Duodenal mucosa (tissue), 2 donors: ENCODE data around the gene FAM240A.

ENCODE experiments used
- H3K27ac ChIP-seq: one replicate; pipeline ENCODE4 v1.7.0; 2013; ENCODE audit warnings: low read depth, low read length
- H3K27me3 ChIP-seq, 2 donors: one replicate each; pipeline ENCODE4 v1.7.0; 2013; ENCODE audit warnings: low read length in 2 of 2, control low read depth in 1 of 2; ENCODE audit not compliant: insufficient read depth in 2 of 2, control insufficient read depth in 1 of 2
- H3K36me3 ChIP-seq, 2 donors: one replicate each; pipeline ENCODE4 v1.7.0; 2013; ENCODE audit warnings: low read length in 2 of 2, control low read depth in 1 of 2; ENCODE audit not compliant: insufficient read depth in 2 of 2, control insufficient read depth in 1 of 2
- H3K4me1 ChIP-seq, 2 donors: one replicate each; pipeline ENCODE4 v1.7.0; 2013; ENCODE audit warnings: low read length in 2 of 2, control low read depth in 1 of 2; ENCODE audit not compliant: insufficient read depth in 2 of 2, control insufficient read depth in 1 of 2
- H3K4me3 ChIP-seq, 2 donors: one replicate each; pipeline ENCODE4 v1.7.0; 2013; ENCODE audit warnings: low read length in 2 of 2, low read depth in 1 of 2
- H3K9ac ChIP-seq, 2 donors: one replicate each; pipeline ENCODE4 v1.7.0; 2013; ENCODE audit warnings: low read length in 2 of 2, low read depth in 1 of 2
- H3K9me3 ChIP-seq, 2 donors: one replicate each; pipeline ENCODE4 v1.7.0; 2013; ENCODE audit warnings: low read length in 2 of 2, control low read depth in 1 of 2; ENCODE audit not compliant: control insufficient read depth in 1 of 2

The FAM240A gene

GRCh38 chr3:46661776-46662766, 49.7 kb downstream of the FAM240A start:
- H3K4me1 ChIP-seq, result peaks cover 4 to 6% of the 10 kb centered on the region in 2 donors
- H3K9me3 ChIP-seq, result no peaks in the 10 kb centered on the region
- no peaks in the 10 kb centered on the region for H3K27me3 ChIP-seq
- H3K27ac ChIP-seq, result no peak overlapping the region
- no peak overlapping the region for H3K9ac ChIP-seq
- no peak overlapping the region for H3K4me3 ChIP-seq
- no peaks in the 10 kb centered on the region for H3K36me3 ChIP-seq

DNA sequence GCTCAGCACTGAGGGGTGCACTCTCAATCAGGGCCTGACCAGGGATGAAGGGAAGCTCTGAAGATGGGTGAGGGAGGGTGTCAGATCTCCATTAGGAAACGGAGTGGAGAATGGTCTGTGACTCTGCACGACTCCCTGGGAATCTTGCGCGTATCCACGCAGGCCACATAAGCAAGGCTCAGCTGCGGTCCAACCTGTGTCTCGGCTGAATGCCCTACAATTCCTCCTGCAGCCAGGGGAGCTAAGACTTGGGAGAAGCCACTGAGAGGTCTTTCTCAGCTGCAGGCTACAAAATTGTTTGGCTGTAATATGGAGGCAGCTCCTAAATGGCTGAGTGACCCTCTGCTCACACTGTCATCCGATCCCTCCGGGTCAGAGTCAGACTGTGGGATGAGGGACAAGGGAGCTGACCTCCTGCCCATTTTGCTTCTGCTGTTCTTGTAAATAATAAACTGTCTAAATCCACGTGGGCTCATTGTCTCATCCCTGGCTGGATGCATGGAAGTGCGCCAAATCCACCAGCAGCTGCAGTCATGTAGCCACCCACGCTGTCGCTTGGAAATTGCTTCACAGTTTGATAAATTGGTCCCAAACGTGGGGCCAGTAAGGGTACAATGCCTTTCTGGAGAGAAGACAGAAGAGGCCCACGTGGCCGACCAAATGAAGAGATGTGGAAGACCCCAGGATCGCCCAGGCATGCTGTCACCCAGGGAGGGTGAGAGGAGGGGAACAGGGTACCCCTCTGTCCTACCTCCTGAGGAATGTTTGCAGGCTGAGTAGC, 50.6 kb downstream of the FAM240A start:
- Histone ChIP-seq H3K4me1 (peaks cover 4 to 6% of the 10 kb centered on the region in 2 donors), H3K27ac (no peak overlapping the region), H3K9me3 (no peaks in the 10 kb centered on the region), H3K27me3 (no peaks in the 10 kb centered on the region), H3K36me3 (no peaks in the 10 kb centered on the region), H3K9ac (no peak overlapping the region), H3K4me3 (no peak overlapping the region)

DNA sequence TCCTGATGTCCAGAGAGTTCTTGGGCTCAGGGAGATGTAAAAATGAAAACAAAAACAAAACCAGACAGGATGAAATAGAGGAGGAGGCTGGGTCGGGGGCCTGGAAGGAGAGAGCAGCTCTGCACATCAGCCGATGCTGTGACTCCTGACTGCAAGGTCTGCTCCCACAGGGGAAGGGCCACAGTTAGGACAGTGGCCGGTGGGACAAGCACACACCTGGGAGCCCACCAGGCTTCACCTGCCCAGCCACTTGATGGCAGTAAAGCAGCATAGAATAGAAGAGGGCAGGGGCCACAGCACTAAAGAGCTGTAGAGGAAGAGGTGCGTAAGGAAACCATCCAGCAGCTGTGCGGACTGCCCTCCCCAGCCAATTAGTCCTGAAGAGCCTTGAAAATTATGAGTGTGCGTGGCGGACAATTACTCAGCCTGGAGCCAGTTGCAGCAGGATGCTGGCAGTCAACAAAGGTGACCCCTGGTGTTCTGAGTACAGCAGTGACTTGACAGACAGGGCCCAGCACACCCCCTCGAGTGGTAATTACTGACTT, 51.3 kb downstream of the FAM240A start:
- H3K9me3 ChIP-seq, result no peaks in the 10 kb centered on the region
- H3K27me3 ChIP-seq, result no peaks in the 10 kb centered on the region
- no peaks in the 10 kb centered on the region for H3K36me3 ChIP-seq
- H3K9ac ChIP-seq, result no peak overlapping the region
- no peak overlapping the region for H3K4me3 ChIP-seq
- H3K4me1 ChIP-seq, result peaks cover 4 to 6% of the 10 kb centered on the region in 2 donors
- no peak overlapping the region for H3K27ac ChIP-seq

DNA sequence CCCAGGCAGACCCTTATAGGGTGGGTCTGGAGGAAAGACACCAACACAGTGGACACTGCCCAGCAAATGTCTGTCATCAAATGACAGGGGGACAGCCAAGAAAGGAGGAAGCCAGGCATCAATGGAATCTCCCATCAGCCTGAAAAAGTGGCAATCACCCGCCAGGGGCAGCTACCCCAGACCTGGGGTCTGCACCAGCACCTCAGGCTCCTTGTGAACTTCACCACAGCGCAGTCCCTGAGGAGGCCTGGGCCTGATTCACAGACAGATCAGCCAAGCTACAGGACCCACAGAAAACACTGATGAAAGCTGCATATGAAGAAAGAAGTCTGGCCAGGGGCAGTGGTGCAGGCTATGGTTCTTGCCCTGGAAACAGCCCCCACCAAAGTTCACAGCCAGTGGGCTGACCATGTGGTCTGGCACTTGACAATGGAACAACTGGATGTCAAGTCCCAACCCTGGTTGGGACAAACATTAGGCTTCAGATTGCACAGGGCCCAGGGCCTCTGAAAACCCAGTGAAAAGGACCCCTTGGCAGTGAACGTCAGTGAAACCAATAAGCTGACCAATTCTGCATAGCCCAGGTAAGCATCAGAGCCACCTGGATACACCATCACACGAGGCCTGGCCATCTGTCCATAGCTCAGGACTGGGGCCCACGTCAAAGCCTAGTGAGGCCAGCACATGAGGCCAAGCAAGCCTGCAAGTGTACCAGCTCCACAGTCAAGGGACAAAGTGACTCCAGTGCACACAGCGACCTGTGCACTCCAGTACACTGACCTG, 52.1 kb downstream of the FAM240A start:
- Histone ChIP-seq H3K36me3 (no peaks in the 10 kb centered on the region), H3K27me3 (no peaks in the 10 kb centered on the region), H3K9me3 (no peaks in the 10 kb centered on the region), H3K27ac (no peak overlapping the region), H3K4me1 (peaks cover 4 to 6% of the 10 kb centered on the region in 2 donors), H3K9ac (no peak overlapping the region), H3K4me3 (no peak overlapping the region)

- H3K27ac ChIP-seq, result no peak overlapping the region
Observed at GRCh38 chr3:46664971-46665762, 52.8 kb downstream of the FAM240A start.

DNA sequence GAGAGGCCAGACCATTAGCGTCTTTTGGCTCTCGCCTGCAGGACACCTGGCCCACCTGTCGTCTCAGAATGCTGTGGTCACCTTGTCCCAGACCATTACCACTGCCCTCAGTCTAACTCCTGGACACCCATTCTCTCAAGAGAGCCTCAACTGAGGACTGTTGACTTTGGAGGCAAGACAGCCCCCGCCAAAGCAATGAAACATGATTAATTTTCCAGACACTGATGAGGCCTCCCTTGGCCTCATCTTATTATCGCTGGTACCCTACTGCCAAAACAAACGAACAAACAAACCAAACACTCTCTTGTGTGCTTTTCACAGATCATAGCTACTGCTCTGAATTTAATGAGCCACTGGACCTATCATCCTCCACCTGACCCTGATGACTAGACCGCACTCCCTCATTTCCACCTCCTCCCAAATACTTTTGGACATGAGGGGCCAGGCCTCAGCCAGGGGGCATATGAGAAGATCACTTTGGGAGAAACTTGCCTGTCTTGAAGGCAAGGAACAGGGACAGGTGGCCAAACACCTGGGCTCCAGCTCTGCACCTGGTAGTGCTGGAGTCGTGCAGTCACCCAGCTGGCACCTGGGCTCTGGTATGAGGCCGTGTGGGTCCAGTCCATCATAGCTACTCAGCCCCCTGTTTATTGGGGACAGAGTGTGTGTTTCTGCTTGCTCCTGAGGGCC, 53.6 kb downstream of the FAM240A start:
- no peak overlapping the region for H3K27ac ChIP-seq
- peaks cover 4 to 6% of the 10 kb centered on the region in 2 donors for H3K4me1 ChIP-seq
- no peak overlapping the region for H3K4me3 ChIP-seq
- H3K36me3 ChIP-seq, result no peaks in the 10 kb centered on the region
- no peaks in the 10 kb centered on the region for H3K9me3 ChIP-seq
- no peaks in the 10 kb centered on the region for H3K27me3 ChIP-seq
- H3K9ac ChIP-seq, result no peak overlapping the region

More at GRCh38 chr3:46664971-46665762, 52.8 kb downstream of the FAM240A start:
- H3K9me3 ChIP-seq, result no peaks in the 10 kb centered on the region
- no peak overlapping the region for H3K4me3 ChIP-seq
- no peaks in the 10 kb centered on the region for H3K36me3 ChIP-seq
- H3K9ac ChIP-seq, result no peak overlapping the region
- H3K27me3 ChIP-seq, result no peaks in the 10 kb centered on the region
- H3K4me1 ChIP-seq, result peaks cover 4 to 6% of the 10 kb centered on the region in 2 donors

DNA sequence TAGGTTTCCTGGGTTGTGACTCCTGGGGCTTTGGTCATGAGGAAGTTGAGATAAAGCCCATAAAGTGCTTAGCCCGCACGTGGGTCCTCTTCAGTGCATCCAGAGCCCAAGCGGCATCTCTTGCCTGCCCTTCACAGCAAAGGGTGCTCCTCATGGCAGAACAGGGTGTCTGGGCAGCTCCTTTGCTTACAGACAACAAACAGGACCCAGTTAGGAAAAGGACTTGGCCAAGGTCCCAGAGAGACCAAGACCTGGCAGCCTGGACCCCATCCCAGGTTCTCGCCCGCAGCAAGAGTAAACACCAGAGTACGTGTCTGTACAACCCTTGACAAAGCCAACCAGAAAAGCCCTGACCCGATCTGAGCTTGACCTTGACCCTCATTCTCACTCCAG, 54.1 kb downstream of the FAM240A start:
- Histone ChIP-seq H3K27me3 (no peaks in the 10 kb centered on the region), H3K9ac (no peak overlapping the region), H3K9me3 (no peaks in the 10 kb centered on the region), H3K27ac (no peak overlapping the region), H3K4me1 (peaks cover 4 to 6% of the 10 kb centered on the region in 2 donors), H3K4me3 (no peak overlapping the region), H3K36me3 (no peaks in the 10 kb centered on the region)

DNA sequence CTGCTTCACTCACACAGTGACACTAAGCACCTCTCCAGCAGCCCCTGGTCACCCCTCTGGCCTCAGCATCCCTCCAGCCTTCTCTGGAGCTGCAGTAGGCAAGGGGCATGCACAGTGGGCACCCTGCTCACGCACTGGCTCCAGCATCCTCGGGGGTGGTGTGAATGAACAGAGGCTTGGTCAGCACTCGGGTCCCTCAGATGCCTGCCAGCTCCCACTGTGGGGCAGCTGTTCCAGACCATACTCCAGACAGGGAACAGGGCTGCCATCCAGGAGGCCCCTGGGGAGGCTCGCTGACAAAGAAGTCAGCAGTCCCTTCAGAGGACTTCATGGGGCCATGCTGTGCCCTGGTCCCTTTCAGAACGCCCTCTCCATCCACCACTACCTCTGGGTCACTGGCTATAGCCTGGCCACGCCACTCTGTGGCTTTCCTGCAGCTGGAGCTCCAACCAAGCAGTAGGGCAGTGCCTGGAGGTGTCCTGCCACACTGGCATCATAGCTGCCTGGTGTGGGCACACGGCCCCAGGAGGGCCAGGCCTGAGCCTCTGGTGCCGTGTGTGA, 54.8 kb downstream of the FAM240A start:
- Histone ChIP-seq H3K4me1 (peaks cover 4 to 6% of the 10 kb centered on the region in 2 donors), H3K9ac (no peak overlapping the region), H3K27ac (no peak overlapping the region), H3K36me3 (no peaks in the 10 kb centered on the region), H3K4me3 (no peak overlapping the region), H3K9me3 (no peaks in the 10 kb centered on the region), H3K27me3 (no peaks in the 10 kb centered on the region)
